Measurements from ENCODE around the gene TNRC6B.

The TNRC6B gene

DNA sequence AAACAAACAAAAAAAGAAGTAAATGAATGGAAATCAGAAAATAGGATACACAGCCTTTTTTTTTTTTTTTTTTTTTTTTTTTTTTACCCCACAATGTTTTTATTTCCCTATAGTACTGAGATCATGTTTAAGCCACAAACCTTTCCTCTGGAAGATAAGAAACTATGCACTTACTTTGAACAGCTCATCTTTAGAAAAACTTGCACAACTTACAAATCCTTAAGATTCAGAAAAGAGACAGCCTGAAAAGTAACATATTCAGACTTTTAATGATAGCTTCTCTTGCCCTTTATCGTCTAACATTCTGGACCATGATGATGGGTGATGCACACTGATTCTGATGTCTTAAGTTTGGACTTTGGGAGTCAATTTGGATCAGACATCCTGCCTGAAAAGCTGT lies 80.3 kb downstream of the TNRC6B start:
- no peak overlapping the region for H3K4me3 ChIP-seq (ENCODE audit: low read depth, low read length, poor library complexity, severe bottlenecking)
- no peak overlapping the region for H3K4me2 ChIP-seq (ENCODE audit: low read length)
- H2AFZ ChIP-seq (ENCODE audit: low read length) = no peak overlapping the region
- no peak overlapping the region for H3K9ac ChIP-seq (ENCODE audit: low read length)
- H3K27ac ChIP-seq (ENCODE audit: low read depth, low read length, poor library complexity, severe bottlenecking) = no peak overlapping the region
- no peaks in the 10 kb centered on the region for H3F3A ChIP-seq (ENCODE audit: insufficient read depth, low read length)
- TF ChIP-seq, protein P1, sequence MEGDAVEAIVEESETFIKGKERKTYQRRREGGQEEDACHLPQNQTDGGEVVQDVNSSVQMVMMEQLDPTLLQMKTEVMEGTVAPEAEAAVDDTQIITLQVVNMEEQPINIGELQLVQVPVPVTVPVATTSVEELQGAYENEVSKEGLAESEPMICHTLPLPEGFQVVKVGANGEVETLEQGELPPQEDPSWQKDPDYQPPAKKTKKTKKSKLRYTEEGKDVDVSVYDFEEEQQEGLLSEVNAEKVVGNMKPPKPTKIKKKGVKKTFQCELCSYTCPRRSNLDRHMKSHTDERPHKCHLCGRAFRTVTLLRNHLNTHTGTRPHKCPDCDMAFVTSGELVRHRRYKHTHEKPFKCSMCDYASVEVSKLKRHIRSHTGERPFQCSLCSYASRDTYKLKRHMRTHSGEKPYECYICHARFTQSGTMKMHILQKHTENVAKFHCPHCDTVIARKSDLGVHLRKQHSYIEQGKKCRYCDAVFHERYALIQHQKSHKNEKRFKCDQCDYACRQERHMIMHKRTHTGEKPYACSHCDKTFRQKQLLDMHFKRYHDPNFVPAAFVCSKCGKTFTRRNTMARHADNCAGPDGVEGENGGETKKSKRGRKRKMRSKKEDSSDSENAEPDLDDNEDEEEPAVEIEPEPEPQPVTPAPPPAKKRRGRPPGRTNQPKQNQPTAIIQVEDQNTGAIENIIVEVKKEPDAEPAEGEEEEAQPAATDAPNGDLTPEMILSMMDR (IDR thresholded peaks at IDR 0.05; ENCODE audit: low read length) = no peak
- TF ChIP-seq EZH2 (IDR thresholded peaks at IDR 0.05; ENCODE audit: borderline replicate concordance, low read length) = no peak
- no peaks in the 10 kb centered on the region for H3K9me2 ChIP-seq (ENCODE audit: low read depth, low read length)
- peaks cover 64% of the 10 kb centered on the region for H3K36me3 ChIP-seq (ENCODE audit: insufficient read depth, low read length)
- H3K79me2 ChIP-seq (ENCODE audit: insufficient read depth, low read length) = no peaks in the 10 kb centered on the region
- no peaks in the 10 kb centered on the region for H3K9me3 ChIP-seq (ENCODE audit: low read length)
- H3K27me3 ChIP-seq (ENCODE audit: insufficient read depth, low read length) = no peaks in the 10 kb centered on the region
- H4K20me1 ChIP-seq (ENCODE audit: insufficient read depth, low read length) = no peaks in the 10 kb centered on the region
- no peaks in the 10 kb centered on the region for H3K4me1 ChIP-seq (ENCODE audit: insufficient read depth, low read length, severe bottlenecking)

DNA sequence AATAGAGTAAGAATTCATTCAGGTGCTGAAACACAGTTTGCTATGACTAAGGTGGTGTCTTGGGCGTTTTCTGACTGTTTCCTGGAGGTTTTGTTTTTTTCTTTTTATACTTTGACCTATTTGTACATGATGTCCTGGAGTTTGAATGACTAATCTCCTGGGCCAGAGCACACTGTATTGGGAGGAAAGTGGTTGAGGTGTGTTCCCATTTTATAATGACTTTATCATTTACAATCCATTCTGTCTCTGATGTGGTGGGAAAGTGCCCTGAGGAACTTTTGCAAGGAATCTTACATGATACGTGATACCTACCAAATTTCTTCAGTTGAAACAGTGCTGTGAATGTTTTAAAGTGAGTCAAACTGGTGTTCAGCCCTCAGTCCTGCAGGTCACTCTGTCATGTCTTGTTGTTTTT lies 80.8 kb downstream of the TNRC6B start:
- Histone ChIP-seq H3K79me2 (ENCODE audit: insufficient read depth, low read length) (no peaks in the 10 kb centered on the region), H3K4me3 (ENCODE audit: low read depth, low read length, poor library complexity, severe bottlenecking) (no peak overlapping the region), H3K9me3 (ENCODE audit: low read length) (no peaks in the 10 kb centered on the region)

DNA sequence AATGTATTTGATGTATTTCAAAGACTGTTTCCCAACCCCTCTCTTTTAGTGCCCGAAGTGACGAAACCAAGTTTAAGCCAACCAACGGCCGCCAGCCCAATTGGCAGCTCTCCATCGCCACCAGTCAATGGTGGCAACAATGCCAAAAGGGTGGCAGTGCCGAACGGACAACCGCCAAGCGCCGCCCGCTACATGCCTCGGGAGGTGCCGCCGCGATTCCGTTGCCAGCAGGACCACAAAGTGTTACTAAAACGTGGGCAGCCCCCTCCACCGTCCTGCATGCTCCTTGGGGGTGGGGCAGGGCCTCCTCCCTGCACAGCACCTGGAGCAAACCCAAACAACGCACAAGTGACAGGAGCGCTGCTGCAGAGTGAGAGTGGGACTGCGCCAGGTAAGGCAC lies 84.1 kb downstream of the TNRC6B start:
- Histone ChIP-seq H3K27me3 (ENCODE audit: insufficient read depth, low read length) (no peaks in the 10 kb centered on the region), H3K36me3 (ENCODE audit: insufficient read depth, low read length) (peaks cover 78% of the 10 kb centered on the region), H2AFZ (ENCODE audit: low read length) (no peak overlapping the region), H3K4me2 (ENCODE audit: low read length) (no peak overlapping the region), H3K79me2 (ENCODE audit: insufficient read depth, low read length) (no peaks in the 10 kb centered on the region), H3K4me3 (ENCODE audit: low read depth, low read length, poor library complexity, severe bottlenecking) (no peak overlapping the region), H3K9ac (ENCODE audit: low read length) (no peak overlapping the region), H4K20me1 (ENCODE audit: insufficient read depth, low read length) (no peaks in the 10 kb centered on the region), H3K9me3 (ENCODE audit: low read length) (no peaks in the 10 kb centered on the region), H3K4me1 (ENCODE audit: insufficient read depth, low read length, severe bottlenecking) (no peaks in the 10 kb centered on the region), H3K27ac (ENCODE audit: low read depth, low read length, poor library complexity, severe bottlenecking) (no peak overlapping the region), H3K9me2 (ENCODE audit: low read depth, low read length) (no peaks in the 10 kb centered on the region), H3F3A (ENCODE audit: insufficient read depth, low read length) (no peaks in the 10 kb centered on the region)
- TF ChIP-seq EZH2 (IDR thresholded peaks at IDR 0.05; ENCODE audit: borderline replicate concordance, low read length) = no peak

More for the DNA sequence above, 80.8 kb downstream of the TNRC6B start:
- Histone ChIP-seq H3K9me2 (ENCODE audit: low read depth, low read length) (no peaks in the 10 kb centered on the region), H3K4me2 (ENCODE audit: low read length) (no peak overlapping the region), H3K9ac (ENCODE audit: low read length) (no peak overlapping the region), H3K4me1 (ENCODE audit: insufficient read depth, low read length, severe bottlenecking) (no peaks in the 10 kb centered on the region), H2AFZ (ENCODE audit: low read length) (no peak overlapping the region), H3K36me3 (ENCODE audit: insufficient read depth, low read length) (peaks cover 64% of the 10 kb centered on the region), H3K27ac (ENCODE audit: low read depth, low read length, poor library complexity, severe bottlenecking) (no peak overlapping the region), H3K27me3 (ENCODE audit: insufficient read depth, low read length) (no peaks in the 10 kb centered on the region), H3F3A (ENCODE audit: insufficient read depth, low read length) (no peaks in the 10 kb centered on the region), H4K20me1 (ENCODE audit: insufficient read depth, low read length) (no peaks in the 10 kb centered on the region)
- TF ChIP-seq, protein P1 (IDR thresholded peaks at IDR 0.05; ENCODE audit: low read length) = no peak
- TF ChIP-seq EZH2 (IDR thresholded peaks at IDR 0.05; ENCODE audit: borderline replicate concordance, low read length) = no peak

DNA sequence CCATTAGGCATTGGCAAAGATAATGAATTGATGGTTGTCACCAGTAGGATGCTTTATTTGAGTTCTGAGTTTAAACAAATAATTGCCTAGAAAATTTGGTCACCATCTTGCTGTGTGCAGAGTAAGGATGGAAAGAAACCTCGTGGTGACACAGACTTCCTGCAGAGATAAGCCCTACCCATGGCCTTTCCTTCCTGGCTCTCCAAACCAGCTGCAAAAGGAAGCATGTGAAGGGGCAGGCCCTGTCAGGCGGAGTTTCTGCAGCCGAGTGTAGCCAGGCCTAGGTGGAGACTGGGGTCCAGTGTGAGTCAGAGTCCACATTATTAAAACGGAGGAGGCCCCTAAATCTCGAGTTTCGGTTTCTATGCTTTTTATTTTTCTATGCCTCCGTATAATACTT lies 85.5 kb downstream of the TNRC6B start:
- no peaks in the 10 kb centered on the region for H3F3A ChIP-seq (ENCODE audit: insufficient read depth, low read length)
- no peak for TF ChIP-seq EZH2 (IDR thresholded peaks at IDR 0.05; ENCODE audit: borderline replicate concordance, low read length)
- TF ChIP-seq, protein P1 (IDR thresholded peaks at IDR 0.05; ENCODE audit: low read length) = no peak
- H3K4me2 ChIP-seq (ENCODE audit: low read length) = no peak overlapping the region
- no peaks in the 10 kb centered on the region for H3K9me2 ChIP-seq (ENCODE audit: low read depth, low read length)
- H3K36me3 ChIP-seq (ENCODE audit: insufficient read depth, low read length) = peaks cover 85% of the 10 kb centered on the region
- no peaks in the 10 kb centered on the region for H3K79me2 ChIP-seq (ENCODE audit: insufficient read depth, low read length)
- no peaks in the 10 kb centered on the region for H3K27me3 ChIP-seq (ENCODE audit: insufficient read depth, low read length)
- H3K9me3 ChIP-seq (ENCODE audit: low read length) = no peaks in the 10 kb centered on the region
- H3K9ac ChIP-seq (ENCODE audit: low read length) = no peak overlapping the region
- no peak overlapping the region for H3K27ac ChIP-seq (ENCODE audit: low read depth, low read length, poor library complexity, severe bottlenecking)
- no peaks in the 10 kb centered on the region for H4K20me1 ChIP-seq (ENCODE audit: insufficient read depth, low read length)
- H3K4me3 ChIP-seq (ENCODE audit: low read depth, low read length, poor library complexity, severe bottlenecking) = no peak overlapping the region
- H3K4me1 ChIP-seq (ENCODE audit: insufficient read depth, low read length, severe bottlenecking) = no peaks in the 10 kb centered on the region
- no peak overlapping the region for H2AFZ ChIP-seq (ENCODE audit: low read length)

All from OCI-LY1 (cell line).